ENCODE data around the gene SH3TC1. TPM values are rescaled to one million over a fixed set of nuclear protein-coding genes. Genes with fewer than 3 reads are reported as not detected.

SH3TC1 gene
- total RNA-seq, 2 experiments from 2014 or later = 14.8 to 15.7 TPM

GRCh38 chr4:8211737-8212581, 12.9 kb downstream of the SH3TC1 start:
- no peaks in the 10 kb centered on the region for H3K36me3 Mint-ChIP-seq
- no peaks in the 10 kb centered on the region for H3K4me1 Mint-ChIP-seq
- H3K4me3 Mint-ChIP-seq = no peak overlapping the region
- POLR2A ChIA-PET = no interaction called here
- no peak overlapping the region for H3K27ac Mint-ChIP-seq
- no peak for ATAC-seq (ENCODE audit: low read depth)
- no peak for DNase-seq
- H3K9me3 Mint-ChIP-seq = no peaks in the 10 kb centered on the region
- no peaks in the 10 kb centered on the region for H3K27me3 Mint-ChIP-seq

GRCh38 chr4:8212622-8213021, 13.5 kb downstream of the SH3TC1 start:
- H3K4me1 Mint-ChIP-seq = no peaks in the 10 kb centered on the region
- H3K4me3 Mint-ChIP-seq = no peak overlapping the region
- no peaks in the 10 kb centered on the region for H3K9me3 Mint-ChIP-seq
- ATAC-seq (ENCODE audit: low read depth) (no peak), DNase-seq (no peak)
- POLR2A ChIA-PET = no interaction called here
- no peak overlapping the region for H3K27ac Mint-ChIP-seq
- H3K36me3 Mint-ChIP-seq = no peaks in the 10 kb centered on the region
- no peaks in the 10 kb centered on the region for H3K27me3 Mint-ChIP-seq

- Mint-ChIP-seq H3K4me1 (no peaks in the 10 kb centered on the region), H3K36me3 (no peaks in the 10 kb centered on the region), H3K4me3 (no peak overlapping the region), H3K9me3 (no peaks in the 10 kb centered on the region), H3K27me3 (no peaks in the 10 kb centered on the region), H3K27ac (no peak overlapping the region)
- ATAC-seq (ENCODE audit: low read depth) (no peak), DNase-seq (no peak)
- POLR2A ChIA-PET = no interaction called here
Observed at GRCh38 chr4:8213121-8213520, 14.0 kb downstream of the SH3TC1 start.

- DNase-seq = no peak
- Mint-ChIP-seq H3K27me3 (no peaks in the 10 kb centered on the region), H3K36me3 (no peaks in the 10 kb centered on the region), H3K27ac (no peak overlapping the region), H3K4me1 (no peaks in the 10 kb centered on the region), H3K4me3 (no peak overlapping the region), H3K9me3 (no peaks in the 10 kb centered on the region)
- ATAC-seq (ENCODE audit: low read depth) = no peak
- POLR2A ChIA-PET = interaction anchor here (0.6 kb wide), 1 partner anchor 783 kb away, joined by 3 read pairs; no protein-coding TSS in a partner anchor
Observed at GRCh38 chr4:8214136-8214535, 15.0 kb downstream of the SH3TC1 start.

- H3K36me3 Mint-ChIP-seq = peaks cover 1% of the 10 kb centered on the region
- ATAC-seq (ENCODE audit: low read depth) = no peak
- H3K27me3 Mint-ChIP-seq = no peaks in the 10 kb centered on the region
- no peak overlapping the region for H3K4me3 Mint-ChIP-seq
- no peaks in the 10 kb centered on the region for H3K9me3 Mint-ChIP-seq
- H3K27ac Mint-ChIP-seq = no peak overlapping the region
- H3K4me1 Mint-ChIP-seq = no peaks in the 10 kb centered on the region
- POLR2A ChIA-PET = no interaction called here
- DNase-seq = no peak
Observed at GRCh38 chr4:8215001-8215427, 15.9 kb downstream of the SH3TC1 start.

GRCh38 chr4:8215641-8216442, 16.8 kb downstream of the SH3TC1 start:
- no peak for DNase-seq
- no peaks in the 10 kb centered on the region for H3K27me3 Mint-ChIP-seq
- H3K4me3 Mint-ChIP-seq = no peak overlapping the region
- POLR2A ChIA-PET = no interaction called here
- no peaks in the 10 kb centered on the region for H3K9me3 Mint-ChIP-seq
- no peak overlapping the region for H3K27ac Mint-ChIP-seq
- H3K4me1 Mint-ChIP-seq = no peaks in the 10 kb centered on the region
- no peak for ATAC-seq (ENCODE audit: low read depth)
- H3K36me3 Mint-ChIP-seq = peaks cover 1% of the 10 kb centered on the region

GRCh38 chr4:8216443-8217245, 17.6 kb downstream of the SH3TC1 start:
- Mint-ChIP-seq H3K4me3 (no peak overlapping the region), H3K4me1 (peaks cover 4% of the 10 kb centered on the region), H3K36me3 (peaks cover 1% of the 10 kb centered on the region), H3K9me3 (no peaks in the 10 kb centered on the region), H3K27me3 (no peaks in the 10 kb centered on the region), H3K27ac (no peak overlapping the region)
- ATAC-seq (ENCODE audit: low read depth) = no peak
- DNase-seq = no peak
- POLR2A ChIA-PET = no interaction called here

GRCh38 chr4:8217246-8217511, 18.1 kb downstream of the SH3TC1 start:
- Mint-ChIP-seq H3K4me3 (no peak overlapping the region), H3K9me3 (no peaks in the 10 kb centered on the region), H3K27me3 (no peaks in the 10 kb centered on the region), H3K36me3 (peaks cover 1% of the 10 kb centered on the region), H3K27ac (no peak overlapping the region), H3K4me1 (peaks cover 8% of the 10 kb centered on the region)
- DNase-seq = no peak
- POLR2A ChIA-PET = no interaction called here
- ATAC-seq (ENCODE audit: low read depth) = no peak

- ATAC-seq (ENCODE audit: low read depth) = no peak
- no peaks in the 10 kb centered on the region for H3K9me3 Mint-ChIP-seq
- peaks cover 1% of the 10 kb centered on the region for H3K36me3 Mint-ChIP-seq
- H3K27ac Mint-ChIP-seq = no peak overlapping the region
- H3K27me3 Mint-ChIP-seq = no peaks in the 10 kb centered on the region
- POLR2A ChIA-PET = no interaction called here
- no peak for DNase-seq
- H3K4me1 Mint-ChIP-seq = peaks cover 10% of the 10 kb centered on the region
- no peak overlapping the region for H3K4me3 Mint-ChIP-seq
Observed at GRCh38 chr4:8217871-8218270, 18.8 kb downstream of the SH3TC1 start.

- POLR2A ChIA-PET = no interaction called here
- H3K27ac Mint-ChIP-seq = no peak overlapping the region
- H3K9me3 Mint-ChIP-seq = no peaks in the 10 kb centered on the region
- H3K4me3 Mint-ChIP-seq = no peak overlapping the region
- H3K4me1 Mint-ChIP-seq = peaks cover 10% of the 10 kb centered on the region
- ATAC-seq (ENCODE audit: low read depth) (no peak), DNase-seq (no peak)
- H3K27me3 Mint-ChIP-seq = no peaks in the 10 kb centered on the region
- H3K36me3 Mint-ChIP-seq = peaks cover 1% of the 10 kb centered on the region
Observed at GRCh38 chr4:8218371-8219031, 19.4 kb downstream of the SH3TC1 start.

GRCh38 chr4:8219236-8219635, 20.1 kb downstream of the SH3TC1 start:
- POLR2A ChIA-PET = no interaction called here
- H3K4me3 Mint-ChIP-seq = no peak overlapping the region
- H3K27ac Mint-ChIP-seq = no peak overlapping the region
- no peak for DNase-seq
- H3K9me3 Mint-ChIP-seq = no peaks in the 10 kb centered on the region
- no peaks in the 10 kb centered on the region for H3K27me3 Mint-ChIP-seq
- no peak for ATAC-seq (ENCODE audit: low read depth)
- H3K4me1 Mint-ChIP-seq = peaks cover 13% of the 10 kb centered on the region
- peaks cover 6% of the 10 kb centered on the region for H3K36me3 Mint-ChIP-seq

- POLR2A ChIA-PET = interaction anchor here (1.5 kb wide), 1 partner anchor 19 kb away, joined by 4 read pairs; no protein-coding TSS in a partner anchor
- ATAC-seq (ENCODE audit: low read depth) (no peak), DNase-seq (no peak)
- Mint-ChIP-seq H3K36me3 (peaks cover 6% of the 10 kb centered on the region), H3K4me3 (no peak overlapping the region), H3K9me3 (no peaks in the 10 kb centered on the region), H3K27me3 (no peaks in the 10 kb centered on the region), H3K27ac (no peak overlapping the region), H3K4me1 (peaks cover 21% of the 10 kb centered on the region)
Observed at GRCh38 chr4:8220661-8221450, 21.8 kb downstream of the SH3TC1 start.
